ENCODE data around the gene FOXN4. TPM values are rescaled to one million over a fixed set of nuclear protein-coding genes. Genes with fewer than 3 reads are reported as not detected.

The FOXN4 gene
- total RNA-seq, 2 donors from 2014 or later, result not detected

GRCh38 chr12:109241936-109242335 is 67.1 kb downstream of the FOXN4 start:
- Histone ChIP-seq H3K4me3 (no peak overlapping the region), H3K9me3 (no peaks in the 10 kb centered on the region), H3K36me3 (no peaks in the 10 kb centered on the region), H3K9ac (ENCODE audit: low read depth in 2 of 2, low read length in 2 of 2) (no peak overlapping the region), H3K27ac (no peak overlapping the region), H3K27me3 (no peaks in the 10 kb centered on the region), H3K4me1 (no peaks in the 10 kb centered on the region)
- TF ChIP-seq CTCF (IDR thresholded peaks at IDR 0.05), result no peak
- intact Hi-C loops (cut with DNase I), result no loop called here
- DNase-seq, result no peak

- no peaks in the 10 kb centered on the region for H3K27me3 ChIP-seq
- no peak overlapping the region for H3K27ac ChIP-seq
- no peak for TF ChIP-seq CTCF (IDR thresholded peaks at IDR 0.05)
- H3K9me3 ChIP-seq, result no peaks in the 10 kb centered on the region
- no peaks in the 10 kb centered on the region for H3K36me3 ChIP-seq
- intact Hi-C loops (cut with DNase I), result no loop called here
- no peak overlapping the region for H3K4me3 ChIP-seq
- DNase-seq, result no peak
- no peak overlapping the region for H3K9ac ChIP-seq (ENCODE audit: low read depth in 2 of 2, low read length in 2 of 2)
- H3K4me1 ChIP-seq, result no peaks in the 10 kb centered on the region
Measured at GRCh38 chr12:109240365-109240764, 68.7 kb downstream of the FOXN4 start.

GRCh38 chr12:109239691-109240090 is 69.4 kb downstream of the FOXN4 start:
- H3K36me3 ChIP-seq, result no peaks in the 10 kb centered on the region
- DNase-seq, result no peak

GRCh38 chr12:109239179-109239578 is 69.9 kb downstream of the FOXN4 start:
- H3K27me3 ChIP-seq, result no peaks in the 10 kb centered on the region
- no peaks in the 10 kb centered on the region for H3K9me3 ChIP-seq
- no peaks in the 10 kb centered on the region for H3K36me3 ChIP-seq
- no peak overlapping the region for H3K4me3 ChIP-seq
- DNase-seq, result no peak
- H3K9ac ChIP-seq (ENCODE audit: low read depth in 2 of 2, low read length in 2 of 2), result no peak overlapping the region
- no peaks in the 10 kb centered on the region for H3K4me1 ChIP-seq
- TF ChIP-seq CTCF (IDR thresholded peaks at IDR 0.05), result no peak
- no peak overlapping the region for H3K27ac ChIP-seq
- intact Hi-C loops (cut with DNase I), result no loop called here

More at GRCh38 chr12:109239691-109240090, 69.4 kb downstream of the FOXN4 start:
- H3K4me1 ChIP-seq, result no peaks in the 10 kb centered on the region
- H3K9me3 ChIP-seq, result no peaks in the 10 kb centered on the region
- H3K27ac ChIP-seq, result no peak overlapping the region
- H3K9ac ChIP-seq (ENCODE audit: low read depth in 2 of 2, low read length in 2 of 2), result no peak overlapping the region
- intact Hi-C loops (cut with DNase I), result no loop called here
- H3K27me3 ChIP-seq, result no peaks in the 10 kb centered on the region
- no peak overlapping the region for H3K4me3 ChIP-seq
- TF ChIP-seq CTCF (IDR thresholded peaks at IDR 0.05), result no peak

- Histone ChIP-seq H3K4me1 (no peaks in the 10 kb centered on the region), H3K9ac (ENCODE audit: low read depth in 2 of 2, low read length in 2 of 2) (no peak overlapping the region), H3K27me3 (no peaks in the 10 kb centered on the region), H3K27ac (no peak overlapping the region), H3K36me3 (no peaks in the 10 kb centered on the region), H3K9me3 (no peaks in the 10 kb centered on the region), H3K4me3 (no peak overlapping the region)
- no peak for TF ChIP-seq CTCF (IDR thresholded peaks at IDR 0.05)
- DNase-seq, result no peak
- intact Hi-C loops (cut with DNase I), result no loop called here
Measured at GRCh38 chr12:109236257-109236656, 72.8 kb downstream of the FOXN4 start.

- no peak for TF ChIP-seq CTCF (IDR thresholded peaks at IDR 0.05)
- intact Hi-C loops (cut with DNase I), result no loop called here
- Histone ChIP-seq H3K9me3 (no peaks in the 10 kb centered on the region), H3K36me3 (no peaks in the 10 kb centered on the region), H3K27me3 (no peaks in the 10 kb centered on the region), H3K4me1 (no peaks in the 10 kb centered on the region), H3K27ac (no peak overlapping the region), H3K9ac (ENCODE audit: low read depth in 2 of 2, low read length in 2 of 2) (no peak overlapping the region), H3K4me3 (no peak overlapping the region)
- no peak for DNase-seq
Measured at GRCh38 chr12:109234012-109234411, 75.1 kb downstream of the FOXN4 start.
